Stimulated activated CD8-positive, alpha-beta memory T cell treated with anti-CD3 and anti-CD28 coated beads, Interleukin-7, amount 100 ng/mL, for 1 hour (primary cell): ENCODE measurements around the gene UBA1.

ENCODE experiments used
- DNase-seq, 2 donors: peaks; one replicate each; pipeline ENCODE4 v3.0.0-alpha.2; 2020; ENCODE audit warnings: low read depth in 2 of 2

UBA1 gene

GRCh38 chrX:47187106-47187677 is 6.4 kb upstream of the UBA1 start:
- DNase-seq: no peak

DNA sequence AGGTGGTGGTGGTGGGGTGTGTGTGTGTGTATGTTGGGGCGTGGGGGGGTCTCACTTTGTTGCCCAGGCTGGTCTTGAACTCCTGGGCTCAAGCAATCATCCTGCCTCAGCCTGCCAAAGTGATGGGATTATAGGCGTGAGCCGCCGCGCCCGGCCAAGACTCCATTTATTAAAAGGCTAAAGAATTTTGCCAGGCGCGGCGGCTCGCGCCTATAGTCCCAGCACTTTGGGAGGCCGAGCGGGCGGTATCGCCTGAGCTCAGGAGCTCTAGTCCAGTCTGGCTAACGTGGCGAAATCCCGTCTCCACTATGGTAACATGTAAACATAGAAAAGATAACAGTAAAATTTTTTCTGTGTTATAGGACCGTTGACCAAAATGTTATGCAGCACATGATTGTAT is 3.7 kb upstream of the UBA1 start:
- no peak for DNase-seq

- peak; percentile 43 to 60 for DNase-seq
Observed at GRCh38 chrX:47190445-47191269, 3.0 kb upstream of the UBA1 start.

GRCh38 chrX:47191331-47191730 is 2.3 kb upstream of the UBA1 start:
- peak in 1 of 2 donors; percentile 20 for DNase-seq

GRCh38 chrX:47191806-47192401 is 1.7 kb upstream of the UBA1 start:
- no peak for DNase-seq

DNA sequence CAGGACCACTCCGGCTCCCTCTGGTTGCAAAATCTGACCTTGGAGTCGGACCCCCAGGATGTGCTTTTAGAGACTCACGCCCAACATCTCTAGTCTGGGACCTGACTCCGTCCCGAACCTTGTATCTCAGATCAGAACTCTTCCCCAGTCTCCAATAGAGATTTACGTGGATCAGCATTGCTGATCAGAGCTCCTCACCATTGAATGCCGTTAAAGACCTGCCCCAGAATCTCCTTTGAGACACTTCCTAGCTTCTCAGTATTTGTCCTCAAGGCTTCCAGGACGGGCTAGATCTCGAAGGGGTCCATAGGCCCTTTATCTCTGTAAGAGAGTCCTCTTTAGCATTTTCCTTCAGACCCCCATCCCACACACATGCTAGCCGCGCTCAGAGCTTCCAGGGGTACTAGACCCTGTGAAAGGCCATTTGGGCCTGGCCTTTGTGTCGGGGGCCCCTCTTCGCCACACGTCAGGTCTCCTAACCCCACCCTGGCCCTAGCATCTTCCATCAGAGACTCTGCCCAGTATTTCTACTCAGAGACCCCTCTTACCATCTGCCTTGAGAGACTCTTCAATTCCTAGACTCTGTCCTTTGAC is 662 bp downstream of the UBA1 start:
- no peak for DNase-seq

GRCh38 chrX:47196098-47196497 is 2.5 kb downstream of the UBA1 start:
- DNase-seq: no peak

- no peak for DNase-seq
Observed at GRCh38 chrX:47197526-47197925, 3.9 kb downstream of the UBA1 start.

- DNase-seq: no peak
Observed at GRCh38 chrX:47198026-47198686, 4.5 kb downstream of the UBA1 start.

DNA sequence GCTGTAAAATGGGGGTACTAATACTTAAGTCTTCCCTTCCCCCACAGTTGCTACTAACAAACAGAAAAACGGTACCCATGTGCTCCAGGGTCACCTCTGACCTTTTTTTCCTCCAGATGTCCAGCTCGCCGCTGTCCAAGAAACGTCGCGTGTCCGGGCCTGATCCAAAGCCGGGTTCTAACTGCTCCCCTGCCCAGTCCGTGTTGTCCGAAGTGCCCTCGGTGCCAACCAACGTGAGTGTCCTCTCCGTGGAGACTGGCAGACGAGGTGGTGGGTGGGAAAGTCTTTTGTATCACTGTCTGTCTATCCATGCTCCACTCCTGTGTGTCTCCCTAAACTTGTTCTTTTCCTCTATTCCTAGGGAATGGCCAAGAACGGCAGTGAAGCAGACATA is 5.1 kb downstream of the UBA1 start:
- DNase-seq: no peak

DNA sequence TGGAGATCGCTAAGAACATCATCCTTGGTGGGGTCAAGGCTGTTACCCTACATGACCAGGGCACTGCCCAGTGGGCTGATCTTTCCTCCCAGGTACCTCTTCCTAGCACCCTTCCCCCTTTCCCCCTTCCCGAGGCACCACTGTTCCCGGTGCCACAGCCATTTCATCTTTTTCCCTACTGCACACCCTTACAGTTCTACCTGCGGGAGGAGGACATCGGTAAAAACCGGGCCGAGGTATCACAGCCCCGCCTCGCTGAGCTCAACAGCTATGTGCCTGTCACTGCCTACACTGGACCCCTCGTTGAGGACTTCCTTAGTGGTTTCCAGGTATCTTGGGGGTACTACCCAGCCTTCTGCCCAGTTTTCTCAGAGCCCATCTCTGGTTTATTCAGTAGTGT is 5.7 kb downstream of the UBA1 start:
- DNase-seq: no peak

- DNase-seq: no peak
Observed at GRCh38 chrX:47200385-47201150, 6.9 kb downstream of the UBA1 start.

GRCh38 chrX:47201345-47201944 is 7.8 kb downstream of the UBA1 start:
- DNase-seq: no peak

DNA sequence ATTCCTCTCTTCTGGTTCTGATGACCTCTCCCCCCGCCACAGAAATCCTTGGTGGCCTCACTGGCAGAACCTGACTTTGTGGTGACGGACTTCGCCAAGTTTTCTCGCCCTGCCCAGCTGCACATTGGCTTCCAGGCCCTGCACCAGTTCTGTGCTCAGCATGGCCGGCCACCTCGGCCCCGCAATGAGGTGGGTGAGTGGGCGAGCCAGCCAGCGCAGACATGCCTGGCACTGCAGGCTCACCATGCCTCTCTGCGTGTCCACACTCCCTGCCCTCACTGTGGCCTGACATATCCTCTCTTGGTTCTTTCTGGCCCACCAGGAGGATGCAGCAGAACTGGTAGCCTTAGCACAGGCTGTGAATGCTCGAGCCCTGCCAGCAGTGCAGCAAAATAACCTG is 8.7 kb downstream of the UBA1 start:
- no peak for DNase-seq

DNA sequence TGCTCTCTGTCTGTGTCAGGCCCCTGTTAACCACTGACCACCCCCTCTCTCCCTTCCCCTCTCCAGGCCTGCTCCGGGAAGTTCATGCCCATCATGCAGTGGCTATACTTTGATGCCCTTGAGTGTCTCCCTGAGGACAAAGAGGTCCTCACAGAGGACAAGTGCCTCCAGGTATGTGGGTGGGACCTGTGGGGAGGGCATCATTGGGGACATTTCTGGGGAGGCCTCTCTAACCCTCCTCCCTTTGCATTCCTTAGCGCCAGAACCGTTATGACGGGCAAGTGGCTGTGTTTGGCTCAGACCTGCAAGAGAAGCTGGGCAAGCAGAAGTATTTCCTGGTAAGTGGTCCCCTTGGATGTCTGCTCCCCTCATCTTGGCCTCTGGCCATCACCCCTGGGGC is 9.2 kb downstream of the UBA1 start:
- DNase-seq: no peak

DNA sequence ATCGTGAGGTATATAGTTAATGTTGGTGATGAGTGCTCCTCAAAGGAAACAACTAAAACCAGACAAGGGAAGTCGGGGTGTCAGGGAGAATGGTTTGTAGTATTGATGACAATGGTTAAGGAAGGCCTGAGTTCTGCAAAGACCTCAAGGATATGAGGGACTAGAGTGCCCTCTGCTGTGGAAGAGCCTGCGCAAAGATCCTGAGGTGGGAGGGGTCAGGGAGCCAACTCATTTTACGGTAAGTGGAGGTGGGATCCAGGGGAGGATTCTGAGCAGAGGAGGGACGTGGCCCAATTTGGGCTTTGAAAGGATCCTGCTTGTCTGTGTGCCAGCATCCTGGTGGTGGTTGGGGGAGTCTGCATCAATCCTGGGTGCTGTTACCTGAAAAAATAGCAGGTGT is 11.3 kb downstream of the UBA1 start:
- DNase-seq: no peak

DNA sequence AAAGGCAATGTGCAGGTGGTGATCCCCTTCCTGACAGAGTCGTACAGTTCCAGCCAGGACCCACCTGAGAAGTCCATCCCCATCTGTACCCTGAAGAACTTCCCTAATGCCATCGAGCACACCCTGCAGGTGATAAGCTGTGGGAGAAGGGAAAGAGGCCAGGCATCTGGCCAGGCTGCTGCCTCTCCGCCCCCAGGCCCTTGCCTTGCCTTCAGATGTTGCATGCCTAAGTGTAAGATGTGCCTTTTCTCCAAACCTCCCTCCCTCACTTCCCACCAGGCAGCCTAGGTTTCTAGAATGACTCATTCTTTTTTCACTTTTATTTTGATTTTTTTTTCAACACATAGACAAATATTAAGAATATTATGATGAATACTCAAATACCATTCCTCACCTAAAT is 12.7 kb downstream of the UBA1 start:
- no peak for DNase-seq

- no peak for DNase-seq
Observed at GRCh38 chrX:47208108-47208507, 14.5 kb downstream of the UBA1 start.

GRCh38 chrX:47209508-47210238 is 16.0 kb downstream of the UBA1 start:
- DNase-seq: no peak

GRCh38 chrX:47210661-47211425 is 17.2 kb downstream of the UBA1 start:
- no peak for DNase-seq
